Measurements from ENCODE around the gene DIP2A. TPM values are rescaled to one million over a fixed set of nuclear protein-coding genes. Genes with fewer than 3 reads are reported as not detected.

The DIP2A gene
- total RNA-seq, 1 donor from 2014 or later, result 30.5 TPM

DNA sequence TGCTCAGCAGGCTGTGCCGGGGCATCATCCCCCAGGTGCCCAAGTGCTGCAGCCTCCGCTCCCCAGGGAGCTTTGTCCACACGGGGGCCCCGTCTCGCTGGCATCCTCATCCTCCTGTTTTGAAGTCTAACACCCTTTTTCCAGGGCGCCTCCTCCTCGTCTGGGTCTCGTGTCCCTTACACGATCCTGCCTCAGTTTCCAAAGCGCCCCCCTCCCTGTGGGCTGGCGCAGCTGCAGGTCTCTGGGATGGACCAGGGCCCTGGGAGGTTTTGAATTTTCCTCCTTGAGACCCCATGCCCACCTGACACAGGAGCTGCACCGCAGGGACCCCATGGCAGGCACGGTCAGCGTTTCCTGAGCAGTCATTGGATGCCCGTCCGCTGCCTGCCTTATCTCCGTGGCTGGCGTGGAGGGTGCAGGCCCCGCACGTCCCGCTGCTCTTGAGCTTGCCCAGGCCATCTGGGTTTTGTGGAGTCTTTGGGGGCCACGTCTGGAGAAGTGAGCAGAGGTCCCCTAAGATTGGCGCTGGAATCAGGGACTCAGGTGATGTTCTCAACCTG lies 37.4 kb upstream of the DIP2A start:
- H3K4me1 Mint-ChIP-seq, result peaks cover 2% of the 10 kb centered on the region
- no peak overlapping the region for H3K27ac Mint-ChIP-seq
- no peak overlapping the region for H3K4me3 Mint-ChIP-seq
- H3K9me3 Mint-ChIP-seq, result no peaks in the 10 kb centered on the region
- intact Hi-C loops (cut with micrococcal nuclease), result no loop called here
- H3K27me3 Mint-ChIP-seq, result no peaks in the 10 kb centered on the region
- no peak for DNase-seq
- peaks cover 17% of the 10 kb centered on the region for H3K36me3 Mint-ChIP-seq (ENCODE audit: low read depth)

DNA sequence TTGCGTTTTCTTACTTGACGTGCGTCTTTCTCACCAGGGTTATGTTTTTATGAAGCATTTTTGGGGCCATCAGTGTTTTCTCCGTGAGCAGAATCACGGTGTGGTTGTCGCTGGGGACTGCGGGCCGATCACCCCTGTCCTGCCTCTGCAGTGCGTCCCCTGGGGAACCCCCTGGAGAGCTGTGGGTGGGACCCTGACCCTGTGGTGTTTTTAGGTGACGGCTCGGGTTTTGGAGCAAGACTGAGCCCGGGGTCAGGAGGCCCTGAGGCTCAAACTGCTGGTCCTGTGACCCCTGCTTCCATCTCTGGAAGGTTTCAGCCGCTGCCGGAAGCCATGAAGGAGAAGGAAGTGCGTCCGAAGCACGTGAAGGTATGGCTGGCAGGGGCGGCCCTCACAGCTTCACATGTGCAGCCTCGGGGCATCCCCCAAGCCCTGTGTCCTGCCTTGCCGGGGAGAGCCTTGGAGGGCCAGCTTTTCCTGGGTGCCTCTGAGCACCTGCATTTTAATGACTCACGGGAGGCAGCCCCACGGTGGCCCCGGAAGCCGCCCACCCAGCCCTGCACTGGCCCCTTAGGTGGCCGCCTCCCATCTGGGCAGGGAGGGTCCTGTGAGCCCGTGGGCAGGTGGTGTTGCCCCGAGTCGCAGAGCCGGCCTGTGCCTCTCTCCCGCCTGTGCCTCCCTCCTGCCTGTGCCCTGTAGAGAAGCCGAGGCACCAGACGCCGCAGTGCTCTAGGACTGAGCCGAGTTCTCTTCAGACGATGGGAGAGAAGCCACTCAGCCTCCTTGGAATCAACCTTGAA lies 36.7 kb upstream of the DIP2A start:
- Mint-ChIP-seq H3K9me3 (no peaks in the 10 kb centered on the region), H3K27ac (no peak overlapping the region), H3K4me1 (peaks cover 2% of the 10 kb centered on the region), H3K36me3 (ENCODE audit: low read depth) (peaks cover 17% of the 10 kb centered on the region), H3K4me3 (no peak overlapping the region), H3K27me3 (no peaks in the 10 kb centered on the region)
- intact Hi-C loops (cut with micrococcal nuclease), result no loop called here
- no peak for DNase-seq

DNA sequence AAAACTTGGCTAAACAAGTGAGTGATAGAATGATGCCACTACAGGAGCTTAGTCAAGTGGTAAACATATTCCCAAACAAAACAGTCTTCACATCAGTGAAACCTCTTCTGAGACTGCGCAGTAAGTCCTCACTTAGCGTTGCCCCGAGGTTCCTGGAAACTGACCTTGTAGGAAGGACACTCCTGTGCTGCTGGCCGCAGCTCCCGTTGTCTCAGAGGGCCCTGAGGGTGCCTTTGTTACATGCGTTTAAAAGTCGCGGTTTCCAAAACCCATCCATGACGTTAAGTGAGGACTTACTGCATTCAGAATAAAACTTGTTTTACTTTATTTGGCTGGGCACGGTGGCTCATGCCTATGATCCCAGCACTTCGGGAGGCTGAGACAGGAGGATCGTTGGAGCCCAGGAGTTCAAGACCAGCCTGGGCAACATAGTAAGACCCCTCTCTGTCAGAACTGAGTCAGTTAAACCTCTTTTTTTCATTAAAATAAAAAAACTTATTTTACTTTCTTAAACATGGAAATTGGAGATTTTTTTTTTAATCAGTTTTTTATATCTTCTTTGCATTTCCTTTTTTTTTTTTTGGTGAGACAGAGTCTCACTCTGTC lies 36.0 kb upstream of the DIP2A start:
- H3K4me3 Mint-ChIP-seq, result no peak overlapping the region
- DNase-seq, result no peak
- no peak overlapping the region for H3K27ac Mint-ChIP-seq
- H3K27me3 Mint-ChIP-seq, result no peaks in the 10 kb centered on the region
- H3K4me1 Mint-ChIP-seq, result peaks cover 2% of the 10 kb centered on the region
- H3K36me3 Mint-ChIP-seq (ENCODE audit: low read depth), result peaks cover 19% of the 10 kb centered on the region
- intact Hi-C loops (cut with micrococcal nuclease), result no loop called here
- no peaks in the 10 kb centered on the region for H3K9me3 Mint-ChIP-seq

DNA sequence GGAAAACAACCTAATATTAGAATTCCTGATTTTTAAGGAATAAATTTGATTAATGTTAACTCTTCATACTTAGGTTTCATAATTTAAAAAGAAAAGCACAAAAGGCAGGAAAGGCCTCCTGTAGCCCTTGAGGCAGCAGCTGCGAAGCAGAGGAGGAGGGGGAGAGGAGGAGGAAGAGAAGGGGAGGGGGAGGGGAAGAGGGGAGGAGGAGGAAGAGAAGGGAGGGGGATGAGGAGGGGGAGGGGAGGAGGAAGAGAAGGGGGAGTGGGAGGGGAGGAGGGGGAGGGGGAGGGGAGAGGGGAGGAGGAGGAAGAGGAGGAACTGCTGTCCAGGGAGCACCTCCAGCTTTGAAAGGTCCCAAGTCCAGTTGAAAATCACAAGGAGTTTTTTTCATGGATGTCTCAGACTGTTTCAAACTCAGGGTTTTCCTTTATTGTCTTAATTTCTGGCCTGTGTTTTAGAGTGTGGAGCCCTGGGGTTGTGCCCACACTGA lies 35.1 kb upstream of the DIP2A start:
- Mint-ChIP-seq H3K4me1 (peaks cover 2% of the 10 kb centered on the region), H3K27ac (peak overlapping the region; percentile 78), H3K36me3 (ENCODE audit: low read depth) (peaks cover 14% of the 10 kb centered on the region), H3K27me3 (no peaks in the 10 kb centered on the region), H3K9me3 (no peaks in the 10 kb centered on the region), H3K4me3 (no peak overlapping the region)
- intact Hi-C loops (cut with micrococcal nuclease), result no loop called here
- no peak for DNase-seq

DNA sequence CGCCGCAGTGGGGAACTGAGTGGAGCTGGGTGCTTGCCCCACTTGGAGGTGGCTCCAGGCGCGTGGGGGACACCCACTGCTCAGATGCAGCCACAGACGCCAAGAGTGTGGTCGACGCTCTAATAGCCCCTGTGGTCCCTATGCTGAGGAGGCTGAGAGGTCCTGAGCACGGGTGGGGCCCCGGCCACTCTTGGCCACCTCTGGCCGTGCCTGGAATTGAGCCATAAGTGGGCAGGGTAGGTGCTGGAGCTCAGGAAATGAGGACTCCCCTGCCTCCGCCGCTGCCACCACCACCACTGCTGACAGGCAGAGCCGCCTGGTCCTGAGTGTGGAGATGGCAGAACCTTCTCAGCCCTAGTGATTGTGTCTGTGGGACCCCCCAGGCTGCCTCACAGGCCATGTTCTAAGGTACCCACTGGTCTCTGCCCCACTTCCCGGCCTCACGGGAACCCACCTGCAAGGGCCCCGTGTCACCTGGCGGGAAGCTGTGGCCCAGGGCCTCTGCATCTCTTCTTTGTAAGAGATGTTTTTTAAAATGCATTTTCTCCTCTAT lies 34.6 kb upstream of the DIP2A start:
- Mint-ChIP-seq H3K9me3 (no peaks in the 10 kb centered on the region), H3K36me3 (ENCODE audit: low read depth) (peaks cover 12% of the 10 kb centered on the region), H3K4me1 (peaks cover 2% of the 10 kb centered on the region), H3K27me3 (no peaks in the 10 kb centered on the region), H3K27ac (peak overlapping the region; percentile 78), H3K4me3 (no peak overlapping the region)
- DNase-seq, result no peak
- intact Hi-C loops (cut with micrococcal nuclease), result no loop called here

DNA sequence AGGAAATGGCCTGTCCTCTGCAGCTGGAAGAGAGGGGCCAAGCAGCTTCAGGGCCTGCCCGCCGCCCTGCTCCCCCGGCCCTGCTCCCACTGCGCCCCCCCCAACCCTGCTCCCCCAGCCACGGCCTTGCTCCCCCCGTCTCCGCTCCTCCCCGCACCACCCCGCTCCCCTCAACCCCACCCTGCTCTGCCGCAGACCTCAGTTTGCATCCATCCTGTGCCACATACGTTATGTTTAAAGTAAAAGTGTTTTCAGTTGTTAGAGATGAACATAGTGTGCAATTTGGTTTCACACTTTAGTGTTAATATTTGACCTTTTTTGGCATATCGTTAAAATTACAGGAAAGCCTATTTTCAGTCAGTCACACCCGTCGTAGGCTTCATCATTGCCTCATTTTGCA lies 34.1 kb upstream of the DIP2A start:
- Mint-ChIP-seq H3K36me3 (ENCODE audit: low read depth) (peaks cover 12% of the 10 kb centered on the region), H3K4me1 (peaks cover 2% of the 10 kb centered on the region), H3K27me3 (no peaks in the 10 kb centered on the region), H3K27ac (no peak overlapping the region), H3K9me3 (no peaks in the 10 kb centered on the region), H3K4me3 (no peak overlapping the region)
- intact Hi-C loops (cut with micrococcal nuclease), result no loop called here
- no peak for DNase-seq

DNA sequence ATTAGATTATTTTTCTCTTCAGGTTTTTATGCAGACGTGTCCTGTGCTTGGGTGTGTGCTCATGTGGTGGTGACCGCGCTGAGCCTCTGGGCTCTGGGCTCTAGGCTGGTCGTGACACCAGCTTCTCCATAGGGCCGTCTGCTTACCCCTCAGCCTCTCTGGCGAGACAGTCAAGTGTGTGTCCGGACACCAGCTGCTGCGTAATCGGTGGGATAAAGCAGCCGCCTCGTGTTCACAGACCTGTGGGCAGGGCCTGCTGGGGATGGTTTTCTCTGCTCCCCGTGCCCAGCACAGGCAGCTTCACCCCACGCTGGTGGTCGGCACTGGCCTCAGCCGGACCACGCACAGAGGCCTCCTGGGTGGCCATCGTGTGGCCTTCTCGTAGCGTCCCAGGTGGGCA lies 33.6 kb upstream of the DIP2A start:
- Mint-ChIP-seq H3K36me3 (ENCODE audit: low read depth) (peaks cover 14% of the 10 kb centered on the region), H3K4me3 (no peak overlapping the region), H3K9me3 (no peaks in the 10 kb centered on the region), H3K4me1 (peaks cover 2% of the 10 kb centered on the region), H3K27me3 (no peaks in the 10 kb centered on the region), H3K27ac (peak overlapping the region; percentile 41)
- intact Hi-C loops (cut with micrococcal nuclease), result no loop called here
- DNase-seq, result no peak

DNA sequence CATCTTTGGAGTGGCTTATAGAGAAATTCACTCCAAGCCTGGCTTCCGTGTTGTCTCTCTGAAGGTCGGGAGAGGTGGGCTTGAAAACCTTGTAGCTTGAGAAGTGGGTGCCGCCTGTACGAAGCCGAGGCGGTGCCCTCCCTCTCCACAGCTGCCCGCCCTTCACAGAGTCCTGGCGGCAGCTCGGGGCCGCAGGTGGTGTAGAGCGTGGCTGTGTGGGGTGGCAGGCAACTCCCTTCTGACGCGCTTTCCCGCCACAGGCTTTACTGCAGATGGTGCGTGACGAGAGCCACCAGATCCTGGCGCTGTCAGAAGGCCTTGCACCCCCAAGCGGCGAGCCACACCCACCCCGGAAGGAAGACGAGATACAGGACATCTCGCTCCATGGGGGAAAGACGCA lies 33.1 kb upstream of the DIP2A start:
- H3K27me3 Mint-ChIP-seq, result no peaks in the 10 kb centered on the region
- no peak overlapping the region for H3K4me3 Mint-ChIP-seq
- DNase-seq, result peak; percentile 61
- H3K9me3 Mint-ChIP-seq, result no peaks in the 10 kb centered on the region
- H3K36me3 Mint-ChIP-seq (ENCODE audit: low read depth), result peaks cover 15% of the 10 kb centered on the region
- peak overlapping the region; percentile 41 for H3K27ac Mint-ChIP-seq
- H3K4me1 Mint-ChIP-seq, result peaks cover 2% of the 10 kb centered on the region
- intact Hi-C loops (cut with micrococcal nuclease), result no loop called here

DNA sequence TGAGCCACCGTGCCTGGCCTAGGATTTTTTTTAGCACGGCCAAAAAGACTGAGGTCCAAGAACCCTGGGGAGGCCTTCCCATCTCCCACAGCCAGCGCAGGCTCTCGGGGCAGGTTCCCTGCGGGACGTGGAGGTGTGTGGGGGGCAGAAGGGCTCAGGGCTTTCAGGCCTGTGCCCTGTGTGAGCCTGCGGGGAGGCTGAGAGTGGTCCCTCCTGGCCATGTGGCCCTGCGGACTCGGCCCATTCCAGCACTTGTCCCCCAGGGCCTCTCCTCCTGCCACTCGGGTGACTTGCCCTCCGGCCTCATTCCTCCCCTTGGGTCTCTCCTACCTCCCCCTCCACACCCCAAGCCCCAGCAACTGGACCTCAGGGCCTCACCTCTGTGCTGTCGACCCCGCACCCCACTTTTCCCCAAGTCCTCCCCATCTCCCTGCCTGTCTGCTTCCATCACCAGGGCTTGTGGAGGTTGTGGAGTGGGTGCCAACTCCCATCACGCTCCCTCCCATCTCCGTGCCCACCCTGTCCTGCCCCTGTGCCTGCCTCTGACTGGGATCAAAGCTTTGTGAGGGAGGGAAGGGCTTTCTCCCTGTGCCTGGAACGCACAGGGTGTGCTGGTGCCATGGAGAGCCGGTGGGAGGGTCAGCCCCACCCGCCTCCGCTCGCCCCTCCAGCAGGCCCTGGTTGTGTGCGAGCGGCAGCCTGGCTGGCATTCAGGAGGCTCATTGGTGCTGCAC lies 32.2 kb upstream of the DIP2A start:
- Mint-ChIP-seq H3K9me3 (no peaks in the 10 kb centered on the region), H3K27me3 (no peaks in the 10 kb centered on the region), H3K36me3 (ENCODE audit: low read depth) (peaks cover 21% of the 10 kb centered on the region), H3K4me1 (peaks cover 2% of the 10 kb centered on the region), H3K27ac (no peak overlapping the region), H3K4me3 (no peak overlapping the region)
- DNase-seq, result no peak
- intact Hi-C loops (cut with micrococcal nuclease), result no loop called here

DNA sequence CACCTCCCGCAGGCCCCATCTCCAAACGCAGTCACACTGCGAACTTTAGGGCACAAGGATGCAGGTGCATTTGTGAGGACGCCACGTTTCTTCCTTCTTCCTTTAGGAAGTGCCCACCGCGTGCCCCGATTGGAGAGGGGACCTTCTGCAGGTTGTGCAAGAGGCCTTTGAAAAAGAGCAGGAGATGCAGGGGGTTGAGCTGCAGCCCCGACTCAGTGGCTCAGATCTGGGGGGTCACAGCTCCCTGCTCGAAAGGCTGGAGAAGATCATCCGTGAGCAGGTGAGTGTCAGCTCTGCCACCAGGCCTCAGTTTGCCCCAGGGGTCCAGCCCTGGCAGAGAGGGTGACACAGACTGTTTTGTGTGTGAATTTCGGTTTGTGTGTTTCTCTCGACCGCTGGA lies 31.2 kb upstream of the DIP2A start:
- intact Hi-C loops (cut with micrococcal nuclease), result no loop called here
- no peak overlapping the region for H3K27ac Mint-ChIP-seq

DNA sequence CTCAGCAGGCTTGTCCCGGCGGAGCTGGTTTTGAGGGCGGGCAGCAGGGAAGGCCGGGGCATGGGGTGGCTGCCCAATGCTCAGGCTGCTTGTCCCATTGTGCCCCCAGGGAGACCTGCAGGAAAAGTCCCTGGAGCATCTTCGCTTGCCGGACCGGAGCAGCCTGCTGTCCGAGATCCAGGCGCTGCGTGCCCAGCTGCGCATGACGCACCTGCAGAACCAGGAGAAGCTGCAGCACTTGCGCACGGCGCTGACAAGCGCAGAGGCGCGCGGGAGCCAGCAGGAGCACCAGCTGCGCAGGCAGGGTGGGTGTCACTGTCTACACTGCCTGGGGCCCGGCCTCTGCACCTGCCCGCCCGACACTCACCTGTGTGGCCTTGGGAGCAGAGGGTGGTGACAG lies 30.4 kb upstream of the DIP2A start:
- Mint-ChIP-seq H3K36me3 (ENCODE audit: low read depth) (peaks cover 28% of the 10 kb centered on the region), H3K4me1 (peaks cover 2% of the 10 kb centered on the region), H3K27me3 (no peaks in the 10 kb centered on the region), H3K4me3 (no peak overlapping the region), H3K27ac (no peak overlapping the region), H3K9me3 (no peaks in the 10 kb centered on the region)
- DNase-seq, result no peak
- intact Hi-C loops (cut with micrococcal nuclease), result no loop called here

More for the DNA sequence above, 31.2 kb upstream of the DIP2A start:
- H3K4me3 Mint-ChIP-seq, result no peak overlapping the region
- peaks cover 26% of the 10 kb centered on the region for H3K36me3 Mint-ChIP-seq (ENCODE audit: low read depth)
- H3K4me1 Mint-ChIP-seq, result peaks cover 2% of the 10 kb centered on the region
- no peaks in the 10 kb centered on the region for H3K27me3 Mint-ChIP-seq
- no peak for DNase-seq
- H3K9me3 Mint-ChIP-seq, result no peaks in the 10 kb centered on the region

DNA sequence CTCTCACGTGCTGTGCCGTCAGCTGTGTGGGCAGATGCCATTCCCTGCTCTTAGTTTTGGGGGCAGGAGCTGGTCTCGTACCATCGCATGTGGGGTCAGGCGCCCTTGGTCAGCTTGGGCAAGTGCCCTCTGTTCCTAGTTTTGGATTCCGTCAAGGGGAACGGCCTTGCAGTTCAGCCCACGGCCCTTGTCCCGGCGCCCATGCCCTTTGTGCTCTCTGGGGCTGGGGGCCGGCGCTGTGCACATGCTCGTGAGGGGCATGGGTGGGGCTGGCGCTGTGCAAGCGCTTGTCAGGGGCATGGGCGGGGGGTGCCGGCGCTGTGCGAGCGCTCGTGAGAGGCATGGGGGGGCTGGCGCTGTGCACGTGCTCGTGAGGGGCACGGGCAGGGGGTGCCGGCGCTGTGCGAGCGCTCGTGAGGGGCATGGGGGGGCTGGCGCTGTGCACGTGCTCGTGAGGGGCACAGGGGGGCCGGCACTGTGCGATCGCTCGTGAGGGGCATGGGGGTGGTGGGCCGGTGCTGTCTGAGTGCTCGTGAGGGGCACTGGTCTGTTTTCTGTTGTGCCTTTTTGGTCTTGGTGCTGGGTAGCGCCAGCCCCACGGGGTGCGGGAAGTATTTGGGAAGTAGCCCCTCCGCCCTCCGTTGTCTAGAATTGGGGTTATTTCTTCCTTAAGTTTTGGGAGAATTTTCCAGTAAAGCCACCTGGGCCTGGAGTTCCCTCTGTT lies 29.5 kb upstream of the DIP2A start:
- H3K4me1 Mint-ChIP-seq, result no peaks in the 10 kb centered on the region
- peaks cover 28% of the 10 kb centered on the region for H3K36me3 Mint-ChIP-seq (ENCODE audit: low read depth)
- H3K9me3 Mint-ChIP-seq, result no peaks in the 10 kb centered on the region
- no peaks in the 10 kb centered on the region for H3K27me3 Mint-ChIP-seq
- intact Hi-C loops (cut with micrococcal nuclease), result no loop called here
- H3K27ac Mint-ChIP-seq, result no peak overlapping the region
- DNase-seq, result no peak
- H3K4me3 Mint-ChIP-seq, result no peak overlapping the region

Data from activated CD4-positive, alpha-beta T cell treated with anti-CD3 and anti-CD28 coated beads, Interleukin-2, amount 10 ng/mL, durations not matched to agents 24 days and 14 days (primary cell).